Motor neuron (in vitro differentiated cells): ENCODE results near the gene SCN2A. TPM values are rescaled to one million over a fixed set of nuclear protein-coding genes. Genes with fewer than 3 reads are reported as not detected.
"Not testable (repeated sequence)": the region's sequence is repeated elsewhere in the genome, so short reads cannot be mapped to it uniquely, and the experiment has no call there.

Source experiments
- ATAC-seq, 8 experiments: fragments of 200-7000 bp; cut with Tn5 transposase; replicated peaks in 6 of 8; 2 replicates each; pipeline ENCODE4 v1.8.0; 2021; ENCODE audit warnings: mild to moderate bottlenecking in 8 of 8, moderate library complexity in 8 of 8
- H3K27ac ChIP-seq, 2 donors: fragments of 250-450 bp; sonication (Bioruptor Pico); 2 replicates each; pipeline ENCODE4 v1.9.0; 2021; ENCODE audit warnings: antibody characterized with exemption in 2 of 2, mild to moderate bottlenecking in 2 of 2, moderate library complexity in 1 of 2
- H3K4me1 ChIP-seq, 2 donors: fragments of 250-450 bp; sonication (Bioruptor Pico); replicated peaks in 1 of 2; 2 replicates each; pipeline ENCODE4 v1.6.1; 2021; ENCODE audit warnings: antibody characterized with exemption in 2 of 2, mild to moderate bottlenecking in 2 of 2, moderate library complexity in 1 of 2
- H3K4me3 ChIP-seq, 5 donors: fragments of 250-450 bp; sonication (Bioruptor Pico); 2 replicates each; pipeline ENCODE4 v1.9.0; 2021; ENCODE audit warnings: antibody characterized with exemption in 5 of 5, mild to moderate bottlenecking in 5 of 5, moderate library complexity in 4 of 5
- WGBS, 10 experiments: fragments of 450-650 bp; shearing (Covaris generic); methylation state at CpG; one replicate each; pipeline ENCODE4 v1.0.0; 2022; 5-methylcytosine and 5-hydroxymethylcytosine counted together
- in situ Hi-C, 9 experiments: fragments of 400-800 bp; cut with MboI; loops; one replicate each; pipeline ENCODE4 v1.15.0; 2021; ENCODE audit warnings: low sequenced_read_pairs in 9 of 9, low pct_unique_long_range_greater_than_20kb in 2 of 9; ENCODE audit not compliant: unreplicated experiment in 9 of 9
- total RNA-seq, 8 experiments: library from RNA; unstranded; fragments of 300-600 nt; gene quantifications; 2 replicates each; pipeline versions ENCODE4 v1.2.3 to v1.2.4, GENCODE V29; 2022

SCN2A gene
- total RNA-seq, 8 experiments from 2014 or later: 0.31 to 24.4 (median 7.9) TPM

DNA sequence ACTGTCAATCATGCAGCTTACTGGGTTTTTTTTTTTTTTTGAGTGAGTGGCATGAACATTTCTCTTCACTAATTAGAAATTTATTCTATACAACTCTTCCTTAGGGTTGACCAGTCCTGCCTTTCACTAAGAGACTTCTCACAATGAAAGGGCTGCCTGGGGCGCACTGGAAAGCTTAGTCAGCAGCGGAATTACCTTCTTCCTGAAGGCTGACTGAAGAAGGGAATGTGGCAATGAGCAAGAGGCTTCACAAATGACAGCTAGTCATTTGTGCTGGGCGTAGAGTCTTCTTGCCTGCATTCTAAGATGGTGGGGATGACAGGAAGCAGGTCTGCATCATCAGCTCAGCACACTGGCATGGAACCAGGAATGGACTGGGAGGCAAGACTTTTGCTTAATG is 19.7 kb upstream of the SCN2A start:
- H3K4me1 ChIP-seq: no peaks in the 10 kb centered on the region
- peak in 2 of 8 experiments; percentile 46 to 62 for ATAC-seq
- in situ Hi-C loops: loop anchor here in 1 of 9 experiments (25.0 kb wide), 1 partner anchor 207 kb away; no protein-coding TSS in a partner anchor
- WGBS, 10 experiments: 15 to 97% (median 77%) methylated on average over 2 to 3 of the region's 3 CpGs; no CpG with 5 or more reads in 1 of the 10 experiments
- no peak overlapping the region for H3K4me3 ChIP-seq
- H3K27ac ChIP-seq: no peak overlapping the region

DNA sequence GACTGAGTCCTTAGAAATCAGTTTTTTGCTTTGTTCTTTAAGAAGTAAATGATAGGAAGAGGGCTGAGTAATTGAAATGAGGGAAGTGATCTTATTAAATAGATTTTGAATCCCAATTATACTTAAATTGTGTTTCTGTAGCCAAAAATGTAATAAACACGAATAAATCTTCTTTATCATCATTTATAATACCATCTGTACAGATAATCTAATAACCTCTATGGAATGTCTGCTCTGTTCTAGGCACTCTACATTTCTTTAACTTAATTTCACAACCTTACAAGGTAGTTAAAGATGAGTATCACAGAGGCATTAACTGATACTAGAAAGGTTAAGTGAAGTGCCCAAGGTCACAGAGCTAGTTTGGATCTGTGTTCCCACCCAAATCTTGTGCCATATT is 14.3 kb upstream of the SCN2A start:
- no peak overlapping the region for H3K4me3 ChIP-seq
- no peak overlapping the region for H3K27ac ChIP-seq
- in situ Hi-C loops: loop anchor here in 2 of 9 experiments (25.0 kb wide), 2 partner anchors 213 to 637 kb away; no protein-coding TSS in a partner anchor
- 0 to 64% (median 29%) methylated on average over 1 of the region's 1 CpG; no CpG with 5 or more reads in 1 of the 10 experiments for WGBS, 10 experiments
- ATAC-seq: no peak
- H3K4me1 ChIP-seq: no peaks in the 10 kb centered on the region

DNA sequence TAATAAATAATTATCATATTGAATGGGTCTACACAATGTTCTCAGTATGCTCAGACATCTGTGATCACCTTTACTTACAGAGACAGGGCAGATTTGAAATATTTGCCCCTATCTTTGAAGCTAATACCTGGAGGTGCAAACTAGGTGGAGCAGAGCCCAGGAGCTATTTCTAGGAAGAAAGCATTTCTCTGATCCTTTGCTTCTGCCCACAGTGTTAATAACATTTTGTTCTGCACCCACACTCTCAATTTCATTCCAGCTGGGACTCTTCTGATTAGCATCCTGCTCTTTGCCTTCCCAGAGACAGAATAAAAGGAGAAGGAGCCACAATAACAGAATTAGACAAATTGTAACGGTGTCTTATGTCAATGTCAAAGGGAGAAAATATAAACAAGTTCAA is 11.6 kb upstream of the SCN2A start:
- ATAC-seq: no peak
- 0 to 100% (median 80%) methylated on average over 1 of the region's 1 CpG; no CpG with 5 or more reads in 3 of the 10 experiments for WGBS, 10 experiments
- Histone ChIP-seq H3K27ac (no peak overlapping the region), H3K4me3 (no peak overlapping the region), H3K4me1 (no peaks in the 10 kb centered on the region)
- in situ Hi-C loops: loop anchor here in 1 of 9 experiments (25.0 kb wide), 1 partner anchor 635 kb away; no protein-coding TSS in a partner anchor

DNA sequence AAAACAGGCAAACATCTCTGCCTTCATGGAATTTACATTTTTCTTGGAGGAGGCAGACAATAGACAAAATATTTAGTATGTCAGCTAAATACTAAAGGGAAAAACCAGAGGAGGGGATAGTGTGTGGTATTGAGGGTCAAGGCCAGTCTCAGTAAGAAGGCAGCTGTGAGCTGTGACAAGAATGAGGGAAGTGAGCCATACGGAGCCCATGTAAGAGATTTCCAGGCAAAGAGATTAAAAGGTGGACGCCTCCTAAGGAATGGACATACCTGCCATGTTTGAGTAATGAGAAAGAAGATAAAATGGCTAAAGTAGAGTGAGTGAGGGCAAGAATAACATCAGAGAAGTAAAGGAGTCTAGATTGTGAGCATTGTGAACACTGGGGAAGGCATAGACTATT is 2.2 kb upstream of the SCN2A start:
- ATAC-seq: no peak
- Histone ChIP-seq H3K4me1 (peaks cover 0 to 8% of the 10 kb centered on the region in 2 donors), H3K4me3 (no peak overlapping the region), H3K27ac (no peak overlapping the region)
- 0 to 90% (median 59%) methylated on average over 1 to 2 of the region's 2 CpGs; no CpG with 5 or more reads in 2 of the 10 experiments for WGBS, 10 experiments
- in situ Hi-C loops: loop anchor here in 1 of 9 experiments (25.0 kb wide), 1 partner anchor 625 kb away; no protein-coding TSS in a partner anchor

- no peak for ATAC-seq
- WGBS, 10 experiments: 0 to 50% (median 14%) methylated on average over 1 to 3 of the region's 3 CpGs; no CpG with 5 or more reads in 1 of the 10 experiments
- Histone ChIP-seq H3K4me1 (peaks cover 0 to 8% of the 10 kb centered on the region in 2 donors), H3K4me3 (no peak overlapping the region), H3K27ac (no peak overlapping the region)
- in situ Hi-C loops: loop anchor here in 1 of 9 experiments (25.0 kb wide), 1 partner anchor 624 kb away; no protein-coding TSS in a partner anchor
Observed at GRCh38 chr2:165238295-165238694, 919 bp upstream of the SCN2A start.

DNA sequence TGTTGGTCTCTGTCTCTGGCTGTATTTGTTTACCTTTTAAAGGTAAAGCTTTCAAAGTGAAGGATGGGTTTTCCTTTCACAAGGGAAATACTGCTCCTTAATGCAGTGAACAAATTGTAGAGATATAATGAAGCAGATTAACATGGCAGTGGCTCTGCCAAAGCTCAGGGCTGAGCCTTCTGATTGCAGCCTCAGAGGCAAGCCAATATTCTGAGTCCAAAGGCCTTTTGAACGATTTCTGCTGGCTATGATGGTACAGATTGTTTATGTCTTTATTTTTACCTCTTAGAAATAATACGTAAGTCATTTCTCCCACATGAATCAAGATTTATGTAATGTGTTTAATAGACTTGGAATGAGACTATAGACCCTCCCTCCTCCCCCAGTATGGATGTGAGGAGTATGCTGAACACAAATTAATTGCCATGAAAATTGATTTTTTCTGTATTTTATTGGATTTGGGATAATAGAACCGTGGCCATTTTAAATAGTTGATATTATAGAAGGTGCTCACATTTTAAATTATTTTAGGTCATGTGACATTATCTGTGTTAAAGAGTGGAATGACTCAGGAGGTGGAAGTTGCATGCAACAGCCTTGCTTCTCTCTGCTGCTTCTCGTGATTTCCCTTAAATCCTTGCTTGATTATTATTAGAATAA is 772 bp downstream of the SCN2A start:
- Histone ChIP-seq H3K27ac (no peak overlapping the region), H3K4me1 (peaks cover 0 to 8% of the 10 kb centered on the region in 2 donors), H3K4me3 (peak overlapping the region; percentile 18 to 45 (median 32))
- peak in 5 of 8 experiments; percentile 68 to 77 (median 71) for ATAC-seq
- 10 to 81% (median 61%) methylated on average over 2 to 4 of the region's 4 CpGs for WGBS, 10 experiments
- in situ Hi-C loops: loop anchor here in 1 of 9 experiments (25.0 kb wide), 1 partner anchor 622 kb away; no protein-coding TSS in a partner anchor

- Histone ChIP-seq H3K27ac (no peak overlapping the region), H3K4me1 (peaks cover 0 to 12% of the 10 kb centered on the region in 2 donors), H3K4me3 (peak overlapping the region; percentile 18 to 45 (median 32))
- in situ Hi-C loops: loop anchor here in 1 of 9 experiments (25.0 kb wide), 1 partner anchor 621 kb away; no protein-coding TSS in a partner anchor
- 0 to 86% (median 79%) methylated on average over 1 to 2 of the region's 2 CpGs; no CpG with 5 or more reads in 4 of the 10 experiments for WGBS, 10 experiments
- peak in 2 of 8 experiments; percentile 25 to 27 for ATAC-seq
Observed at GRCh38 chr2:165240916-165241315, 1.7 kb downstream of the SCN2A start.

DNA sequence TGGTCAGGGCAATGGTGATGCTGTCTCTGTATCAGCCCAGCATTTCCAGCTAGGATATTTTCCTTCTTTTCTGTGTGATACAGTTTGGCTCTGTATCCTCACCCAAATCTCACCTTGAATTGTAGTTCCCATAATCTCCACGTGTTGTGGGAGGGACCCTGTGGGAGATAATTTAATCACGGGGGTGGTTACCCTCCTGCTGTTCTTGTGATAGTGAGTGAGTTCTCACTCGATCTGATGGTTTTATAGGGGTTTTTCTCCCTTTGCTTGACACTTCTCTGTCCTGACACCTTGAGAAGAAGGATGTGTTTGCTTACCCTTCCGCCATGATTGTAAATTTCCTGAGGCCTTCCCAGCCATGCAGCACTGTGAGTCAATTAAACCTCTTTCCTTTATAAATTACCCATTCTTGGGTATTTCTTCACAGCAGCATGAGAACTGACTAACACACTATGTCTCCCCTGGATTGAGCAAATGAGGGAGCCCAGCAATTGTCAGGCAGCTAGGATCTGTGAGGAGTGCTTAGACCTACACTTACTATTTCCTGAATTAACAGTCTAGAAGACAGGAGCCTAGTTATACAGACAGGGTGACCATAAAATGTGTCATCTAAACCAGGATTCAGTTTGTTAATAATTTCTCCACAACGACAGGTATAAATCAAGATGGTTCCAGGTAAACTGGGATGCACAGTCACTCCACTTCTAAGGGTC is 6.0 kb downstream of the SCN2A start:
- in situ Hi-C loops: loop anchor here in 1 of 9 experiments (25.0 kb wide), 1 partner anchor 617 kb away; no protein-coding TSS in a partner anchor
- H3K4me1 ChIP-seq: peaks cover 0 to 12% of the 10 kb centered on the region in 2 donors
- 0 to 74% (median 59%) methylated on average over 1 to 4 of the region's 5 CpGs; no CpG with 5 or more reads in 2 of the 10 experiments for WGBS, 10 experiments
- no peak overlapping the region for H3K4me3 ChIP-seq
- peak in 3 of 8 experiments; percentile 32 to 64 (median 63) for ATAC-seq
- no peak overlapping the region for H3K27ac ChIP-seq

- Histone ChIP-seq H3K27ac (no peak overlapping the region), H3K4me1 (peaks cover 0 to 5% of the 10 kb centered on the region in 2 donors), H3K4me3 (no peak overlapping the region)
- WGBS, 10 experiments: 5 to 82% (median 67%) methylated on average over 2 of the region's 2 CpGs; no CpG with 5 or more reads in 1 of the 10 experiments
- no peak for ATAC-seq
- in situ Hi-C loops: loop anchor here in 1 of 9 experiments (25.0 kb wide), 1 partner anchor 614 kb away; no protein-coding TSS in a partner anchor
Observed at GRCh38 chr2:165248238-165248637, 9.0 kb downstream of the SCN2A start.

- Histone ChIP-seq H3K4me3 (no peak overlapping the region), H3K27ac (no peak overlapping the region), H3K4me1 (no peaks in the 10 kb centered on the region)
- ATAC-seq: no peak
- in situ Hi-C loops: no loop called here
- WGBS, 10 experiments: 15 to 100% (median 84%) methylated on average over 2 to 4 of the region's 4 CpGs
Observed at GRCh38 chr2:165251366-165251765, 12.2 kb downstream of the SCN2A start.

- in situ Hi-C loops: no loop called here
- no peaks in the 10 kb centered on the region for H3K4me1 ChIP-seq
- H3K4me3 ChIP-seq: no peak overlapping the region
- no peak for ATAC-seq
- no peak overlapping the region for H3K27ac ChIP-seq
Observed at GRCh38 chr2:165253178-165253577, 14.0 kb downstream of the SCN2A start.

GRCh38 chr2:165256618-165257017 is 17.4 kb downstream of the SCN2A start:
- H3K27ac ChIP-seq: no peak overlapping the region
- in situ Hi-C loops: no loop called here
- no peak overlapping the region for H3K4me3 ChIP-seq
- WGBS, 10 experiments: 51 to 100% (median 94%) methylated on average over 1 to 2 of the region's 2 CpGs
- ATAC-seq: no peak
- H3K4me1 ChIP-seq: no peaks in the 10 kb centered on the region

- in situ Hi-C loops, H3K4me1 ChIP-seq, H3K27ac ChIP-seq, H3K4me3 ChIP-seq: not testable (repeated sequence)
- 0 to 100% (median 80%) methylated on average over 1 of the region's 2 CpGs; no CpG with 5 or more reads in 6 of the 10 experiments for WGBS, 10 experiments
- ATAC-seq: peak in 3 of 8 experiments; percentile 87 to 97 (median 92)
Observed at GRCh38 chr2:165260347-165260746, 21.1 kb downstream of the SCN2A start.
